Mucosa of stomach (tissue), 1 donor: ENCODE results near the gene EPOP.

Source experiments
- H3K27me3 ChIP-seq: one replicate; pipeline ENCODE4 v1.7.0; 2013; ENCODE audit warnings: mild to moderate bottlenecking, low read length; ENCODE audit not compliant: control insufficient read depth, insufficient read depth
- H3K36me3 ChIP-seq: one replicate; pipeline ENCODE4 v1.7.0; 2013; ENCODE audit warnings: low read length; ENCODE audit not compliant: control insufficient read depth, insufficient read depth
- H3K4me1 ChIP-seq: one replicate; pipeline ENCODE4 v1.7.0; 2013; ENCODE audit warnings: mild to moderate bottlenecking, low read length; ENCODE audit not compliant: control insufficient read depth, insufficient read depth
- H3K4me3 ChIP-seq: one replicate; pipeline ENCODE4 v1.7.0; 2013; ENCODE audit warnings: low read length
- H3K9ac ChIP-seq: one replicate; pipeline ENCODE4 v1.7.0; 2013; ENCODE audit warnings: mild to moderate bottlenecking, low read length, moderate library complexity
- H3K9me3 ChIP-seq: one replicate; pipeline ENCODE4 v1.7.0; 2013; ENCODE audit warnings: mild to moderate bottlenecking, low read length, moderate library complexity; ENCODE audit not compliant: control insufficient read depth
- donor health status: Pancreatic carcinoma.

Gene EPOP

GRCh38 chr17:38674749-38675615 is at the start of gene EPOP:
EPOP (minus strand) TSS chr17:38674957; CDS start chr17:38674495, 462 bp downstream.
- Histone ChIP-seq H3K4me3 (no peak within 1 kb of the TSS), H3K27me3 (peaks cover 55% of the 10 kb centered on the region), H3K4me1 (peaks cover 15% of the 10 kb centered on the region), H3K36me3 (no peaks in the 10 kb centered on the region), H3K9me3 (no peaks in the 10 kb centered on the region), H3K9ac (no peak within 1 kb of the TSS)

- Histone ChIP-seq H3K27me3 (no peaks in the 10 kb centered on the region), H3K4me3 (no peak overlapping the region), H3K4me1 (peaks cover 30% of the 10 kb centered on the region), H3K36me3 (peaks cover 15% of the 10 kb centered on the region), H3K9ac (no peak overlapping the region), H3K9me3 (no peaks in the 10 kb centered on the region)
Observed at GRCh38 chr17:38721802-38722201, 47.0 kb upstream of the EPOP start.

DNA sequence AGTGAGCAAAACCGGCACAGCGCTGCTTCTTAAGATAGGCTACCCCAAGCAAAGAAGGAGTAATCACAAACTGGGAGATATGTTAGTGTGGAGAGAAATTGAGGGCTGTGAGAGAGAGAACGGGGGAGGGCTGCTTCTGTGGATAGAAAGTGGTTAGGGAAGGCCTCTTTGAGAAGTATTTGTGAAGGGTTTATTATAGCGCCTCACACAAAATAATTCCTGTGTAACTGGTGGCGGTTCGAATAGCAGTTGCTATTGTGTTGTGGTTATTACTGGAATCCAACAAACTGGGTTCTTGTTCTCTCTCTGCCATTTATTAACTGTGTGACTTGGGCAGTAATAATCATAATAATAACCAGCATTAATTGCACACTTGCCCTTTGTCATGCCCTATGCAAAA is 46.2 kb upstream of the EPOP start:
- peaks cover 16% of the 10 kb centered on the region for H3K36me3 ChIP-seq
- no peak overlapping the region for H3K4me3 ChIP-seq

DNA sequence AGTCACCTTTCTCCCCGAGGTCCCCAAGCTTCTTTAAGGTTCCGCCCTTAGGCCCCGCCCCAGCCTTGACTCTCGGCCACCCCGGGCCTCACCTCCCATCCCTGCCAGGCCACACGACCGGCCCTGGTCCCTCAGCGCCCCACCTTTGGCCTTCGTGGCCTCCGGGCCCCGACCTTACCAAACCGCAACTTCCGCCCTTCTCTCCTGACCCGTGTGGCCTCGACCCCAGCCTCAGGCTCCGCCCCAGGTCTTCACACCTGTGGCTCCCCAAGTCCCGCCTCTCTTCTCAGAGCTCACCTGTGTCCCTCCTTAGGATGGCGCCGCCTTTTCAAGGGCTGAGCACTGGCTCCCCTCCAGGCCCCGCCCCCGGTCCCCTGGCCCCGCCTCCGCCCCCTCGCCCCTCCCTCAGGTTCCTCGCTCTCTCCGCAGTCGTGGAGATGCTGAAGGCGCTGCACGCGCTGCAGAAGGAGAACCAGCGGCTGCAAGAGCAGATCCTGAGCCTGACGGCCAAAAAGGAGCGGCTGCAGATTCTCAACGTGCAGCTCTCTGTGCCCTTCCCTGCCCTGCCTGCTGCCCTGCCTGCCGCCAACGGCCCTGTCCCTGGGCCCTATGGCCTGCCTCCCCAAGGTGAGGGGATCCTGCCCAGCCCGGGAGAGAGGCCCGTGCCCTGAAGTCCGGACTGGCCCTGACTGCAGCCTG is 45.3 kb upstream of the EPOP start:
- Histone ChIP-seq H3K9ac (no peak overlapping the region), H3K9me3 (no peaks in the 10 kb centered on the region), H3K36me3 (peaks cover 16% of the 10 kb centered on the region), H3K4me1 (peaks cover 20% of the 10 kb centered on the region), H3K4me3 (no peak overlapping the region), H3K27me3 (no peaks in the 10 kb centered on the region)

More for the DNA sequence above, 46.2 kb upstream of the EPOP start:
- peaks cover 28% of the 10 kb centered on the region for H3K4me1 ChIP-seq
- H3K9ac ChIP-seq: no peak overlapping the region
- no peaks in the 10 kb centered on the region for H3K27me3 ChIP-seq
- H3K9me3 ChIP-seq: no peaks in the 10 kb centered on the region

GRCh38 chr17:38719289-38719942 is 44.7 kb upstream of the EPOP start:
- Histone ChIP-seq H3K4me1 (peaks cover 13% of the 10 kb centered on the region), H3K9me3 (no peaks in the 10 kb centered on the region), H3K4me3 (no peak overlapping the region), H3K9ac (no peak overlapping the region), H3K36me3 (peaks cover 16% of the 10 kb centered on the region), H3K27me3 (no peaks in the 10 kb centered on the region)

DNA sequence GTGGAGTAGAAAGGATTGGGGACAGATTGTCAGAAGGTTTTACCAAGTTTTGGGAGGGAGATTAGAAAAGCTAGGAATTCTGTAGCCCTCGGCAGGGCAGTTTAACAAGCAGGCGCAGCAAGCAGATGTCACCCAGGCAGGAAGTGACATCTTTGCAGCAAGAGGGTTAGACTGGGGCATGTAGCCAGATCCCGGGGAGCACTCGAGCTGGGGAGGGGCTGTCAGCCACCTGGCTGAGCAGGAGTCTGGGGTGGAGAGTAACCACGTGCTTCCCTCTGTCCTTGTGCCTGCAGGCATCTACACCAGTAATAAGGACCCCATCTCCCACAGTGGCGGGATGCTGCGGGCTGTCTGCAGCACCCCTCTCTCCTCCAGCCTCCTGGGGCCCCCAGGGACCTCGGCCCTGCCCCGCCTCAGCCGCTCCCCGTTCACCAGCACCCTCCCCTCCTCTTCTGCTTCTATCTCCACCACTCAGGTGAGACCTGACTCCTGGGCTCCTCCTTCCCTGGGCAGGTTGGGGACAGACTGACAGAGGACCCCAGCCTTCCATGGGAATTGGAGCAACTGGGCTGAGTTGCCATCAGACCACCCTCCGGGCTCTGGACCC is 42.5 kb upstream of the EPOP start:
- Histone ChIP-seq H3K9ac (no peak overlapping the region), H3K27me3 (no peaks in the 10 kb centered on the region), H3K36me3 (peaks cover 27% of the 10 kb centered on the region), H3K4me3 (no peak overlapping the region), H3K4me1 (peaks cover 9% of the 10 kb centered on the region), H3K9me3 (no peaks in the 10 kb centered on the region)

GRCh38 chr17:38716368-38717005 is 41.7 kb upstream of the EPOP start:
- no peaks in the 10 kb centered on the region for H3K27me3 ChIP-seq
- no peak overlapping the region for H3K9ac ChIP-seq
- no peak overlapping the region for H3K4me3 ChIP-seq
- H3K9me3 ChIP-seq: no peaks in the 10 kb centered on the region
- peaks cover 9% of the 10 kb centered on the region for H3K4me1 ChIP-seq
- peaks cover 30% of the 10 kb centered on the region for H3K36me3 ChIP-seq

- Histone ChIP-seq H3K4me1 (peaks cover 9% of the 10 kb centered on the region), H3K27me3 (no peaks in the 10 kb centered on the region), H3K36me3 (peaks cover 26% of the 10 kb centered on the region), H3K9me3 (no peaks in the 10 kb centered on the region), H3K9ac (no peak overlapping the region), H3K4me3 (no peak overlapping the region)
Observed at GRCh38 chr17:38715216-38715943, 40.6 kb upstream of the EPOP start.

DNA sequence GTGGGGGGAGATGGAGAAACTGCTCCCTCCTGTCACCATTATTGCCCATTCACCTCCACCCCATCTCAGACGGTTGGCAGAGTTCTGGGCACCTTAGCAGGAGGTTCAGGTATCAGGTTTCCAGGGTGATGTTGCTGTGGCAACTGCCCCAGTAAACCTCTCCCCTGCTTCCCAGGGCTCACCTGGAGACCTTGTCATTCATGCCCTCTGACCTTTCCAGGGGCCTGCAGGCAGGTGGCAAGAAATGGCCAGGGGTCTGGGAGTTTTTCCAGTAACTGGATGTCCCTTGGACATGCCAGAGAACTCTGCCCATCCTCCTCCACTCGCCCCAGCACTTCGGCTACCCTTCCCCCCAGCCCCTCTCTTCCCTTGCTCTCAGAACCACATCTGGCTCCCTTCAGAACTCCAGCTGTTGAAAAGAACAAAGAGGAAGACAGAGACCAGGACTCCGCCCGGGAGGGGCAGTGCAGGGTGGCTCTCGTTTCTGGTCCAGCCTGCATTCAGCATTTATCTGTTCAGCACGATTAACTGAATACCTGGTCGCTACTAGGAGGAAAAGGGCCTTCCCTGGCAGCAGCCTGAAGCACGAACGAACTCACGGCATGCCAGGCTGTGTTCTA is 38.8 kb upstream of the EPOP start:
- no peaks in the 10 kb centered on the region for H3K9me3 ChIP-seq
- H3K36me3 ChIP-seq: peaks cover 29% of the 10 kb centered on the region
- H3K4me3 ChIP-seq: no peak overlapping the region
- peaks cover 3% of the 10 kb centered on the region for H3K4me1 ChIP-seq
- H3K27me3 ChIP-seq: no peaks in the 10 kb centered on the region
- H3K9ac ChIP-seq: no peak overlapping the region

DNA sequence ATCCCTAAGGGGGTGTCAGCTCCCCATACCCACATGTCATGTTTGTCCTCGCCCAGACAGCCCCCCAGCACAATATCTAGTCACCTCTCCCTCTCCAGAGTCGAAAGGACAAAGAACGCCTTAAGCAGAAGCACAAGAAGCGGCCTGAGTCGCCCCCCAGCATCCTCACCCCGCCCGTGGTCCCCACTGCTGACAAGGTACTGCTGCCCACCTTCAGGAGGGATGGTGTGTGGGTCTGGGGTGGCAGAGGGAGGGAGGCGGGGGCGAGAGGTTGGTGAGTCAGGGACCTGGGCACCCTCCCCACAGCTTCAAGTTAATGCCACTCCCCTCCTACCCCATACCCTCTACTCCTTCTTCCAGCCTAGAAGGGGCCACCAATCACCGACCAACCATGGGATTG is 37.8 kb upstream of the EPOP start:
- H3K36me3 ChIP-seq: peaks cover 29% of the 10 kb centered on the region
- H3K4me1 ChIP-seq: peaks cover 6% of the 10 kb centered on the region
- H3K9ac ChIP-seq: no peak overlapping the region
- no peaks in the 10 kb centered on the region for H3K9me3 ChIP-seq
- no peaks in the 10 kb centered on the region for H3K27me3 ChIP-seq
- H3K4me3 ChIP-seq: no peak overlapping the region
